Jurkat, Clone E6-1 (cell line): Measurements from ENCODE around the gene TMEM140. TPM values are rescaled to one million over a fixed set of nuclear protein-coding genes. Genes with fewer than 3 reads are reported as not detected.
"Not testable (repeated sequence)": the region's sequence is repeated elsewhere in the genome, so short reads cannot be mapped to it uniquely, and the experiment has no call there.

Source experiments
- DNase-seq: peaks from one replicate; pipeline ENCODE4 v3.0.0-alpha.2; 2011; ENCODE audit warnings: low read depth, low spot score
- H3K4me3 ChIP-seq: 2 replicates; pipeline ENCODE4 v1.5.1; 2011; ENCODE audit warnings: mild to moderate bottlenecking, low read length, control low read depth, moderate library complexity
- polyA plus RNA-seq: library from polyadenylated mRNA; unstranded; fragments of >200 nt; gene quantifications from one replicate; pipeline ENCODE4 v1.2.1, GENCODE V29; 2012; ENCODE audit warnings: missing spikeins; ENCODE audit not compliant: insufficient read length, insufficient read depth

The TMEM140 gene
- 6.0 TPM for polyA plus RNA-seq

DNA sequence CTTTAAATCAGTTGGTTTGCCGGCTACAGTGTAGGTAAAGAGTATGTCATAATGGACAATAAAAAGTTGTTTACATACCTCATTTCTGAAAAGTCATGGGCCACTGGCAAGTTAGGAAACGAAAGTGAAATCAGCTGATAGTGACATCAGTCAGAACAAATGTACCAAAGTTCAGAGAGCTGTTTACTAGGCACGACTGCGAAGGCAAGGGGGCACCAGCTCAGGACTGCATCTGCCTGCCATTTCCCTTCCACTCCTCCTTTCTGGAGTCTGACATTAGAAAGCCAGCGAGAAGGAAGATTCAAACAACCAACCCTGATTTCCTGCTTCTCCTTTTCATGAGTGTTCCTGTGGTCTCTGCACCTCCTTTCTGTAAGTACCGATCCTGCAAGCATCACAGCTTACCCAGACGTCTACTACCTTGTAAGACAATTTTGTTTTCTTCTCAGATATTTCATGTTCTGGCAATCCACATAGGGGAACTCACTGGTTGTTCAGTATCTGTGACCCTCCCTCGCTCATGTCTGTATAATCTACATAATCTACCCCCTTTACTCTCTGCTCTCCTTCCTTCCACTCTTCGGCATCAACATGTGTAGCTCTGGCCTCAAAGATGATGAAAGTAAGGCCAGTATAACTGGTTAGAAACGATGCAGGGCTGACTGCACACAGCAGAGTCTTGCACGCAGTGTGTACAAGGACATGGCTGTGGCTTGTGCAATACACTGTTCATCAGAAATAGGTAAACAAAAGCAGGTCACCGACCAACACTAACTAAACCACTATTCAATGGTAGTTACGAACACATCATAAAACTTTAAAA, at the start of gene TMEM140:
Gene TMEM140, plus strand, starts transcription at position 174 of the 823 bp plus-strand sequence. CDS start 16,370 bp downstream, outside the sequence.
- DNase-seq, result peak; percentile 26

DNA sequence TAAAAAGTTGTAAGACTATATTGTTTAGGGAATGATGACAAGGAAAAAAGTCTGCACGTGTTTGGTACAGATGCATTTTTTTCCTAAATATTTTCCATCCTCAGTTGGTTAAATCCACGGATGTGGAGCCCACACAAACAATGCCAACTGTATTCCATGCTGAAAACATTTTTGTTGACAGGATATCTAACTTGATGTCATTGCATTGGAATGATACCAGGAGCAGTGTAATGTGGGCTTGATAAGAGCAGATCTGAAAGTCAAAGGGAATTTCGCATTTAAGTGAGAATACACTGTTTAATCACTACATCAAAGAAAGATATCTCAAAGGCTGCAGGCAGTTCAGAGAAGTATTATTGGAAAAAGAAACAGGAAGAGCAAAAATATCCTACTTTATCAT, 49.5 kb upstream of the TMEM140 start:
- no peak for DNase-seq
- no peak overlapping the region for H3K4me3 ChIP-seq

More for the DNA sequence above, at the start of gene TMEM140:
- H3K4me3 ChIP-seq, result peak within 1 kb of the TSS; percentile 38

DNA sequence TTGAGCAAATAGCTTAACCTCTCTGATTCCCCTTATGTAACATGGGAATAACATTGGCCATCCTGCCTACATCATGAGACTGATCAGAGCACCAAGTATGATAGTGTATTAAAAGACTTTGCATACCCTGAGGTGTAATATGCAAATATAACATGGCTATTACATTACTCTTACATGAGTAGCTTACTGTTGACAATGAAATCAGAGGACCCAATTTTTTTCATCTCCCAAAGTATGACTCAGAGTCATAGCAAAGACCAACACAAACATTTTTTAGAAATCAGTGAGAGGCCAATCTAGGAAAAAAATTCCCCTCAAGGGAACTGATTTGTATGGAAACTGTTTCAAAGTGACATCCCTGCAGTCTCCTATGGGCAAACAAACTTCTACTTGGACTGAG, 47.0 kb upstream of the TMEM140 start:
- no peak overlapping the region for H3K4me3 ChIP-seq
- no peak for DNase-seq

DNA sequence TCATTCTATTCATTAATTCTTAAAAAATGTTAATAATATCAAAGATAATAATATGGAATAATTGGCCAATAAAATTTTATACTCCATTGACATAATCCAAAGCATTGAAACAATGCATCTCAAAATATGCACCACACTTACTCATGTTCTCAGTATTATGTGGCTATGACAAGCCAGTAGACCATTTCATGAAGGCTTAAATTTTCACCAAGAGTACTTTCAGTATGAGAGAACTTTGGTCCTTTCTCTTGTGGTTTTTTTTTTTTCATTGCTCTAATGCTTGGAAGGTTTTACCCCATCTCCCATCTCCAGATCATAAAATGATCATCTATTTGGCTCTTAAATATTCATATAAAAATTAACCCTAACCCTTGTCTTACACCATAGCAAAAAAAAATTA, 45.5 kb upstream of the TMEM140 start:
- no peak for DNase-seq
- H3K4me3 ChIP-seq, result no peak overlapping the region

DNA sequence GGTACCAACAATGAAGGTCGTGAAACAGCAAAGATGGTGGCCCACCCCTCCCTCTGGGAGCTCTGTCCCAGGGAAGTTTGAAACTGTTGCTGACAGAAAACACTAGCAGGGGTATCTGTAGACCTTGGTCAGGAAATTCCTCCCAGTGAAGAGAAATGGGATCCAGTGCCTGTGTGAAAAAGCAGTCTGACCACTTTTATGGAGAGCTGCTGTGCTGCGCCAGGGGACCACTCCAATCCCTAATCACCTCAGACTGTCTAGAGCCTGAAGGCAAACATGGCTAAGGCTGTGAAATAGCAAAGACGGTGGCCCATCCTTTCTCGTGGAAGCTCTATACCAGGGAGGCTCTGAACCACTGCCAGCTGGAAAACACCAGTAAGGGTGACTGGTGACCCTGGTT, 38.3 kb upstream of the TMEM140 start:
- no peak for DNase-seq
- no peak overlapping the region for H3K4me3 ChIP-seq

DNA sequence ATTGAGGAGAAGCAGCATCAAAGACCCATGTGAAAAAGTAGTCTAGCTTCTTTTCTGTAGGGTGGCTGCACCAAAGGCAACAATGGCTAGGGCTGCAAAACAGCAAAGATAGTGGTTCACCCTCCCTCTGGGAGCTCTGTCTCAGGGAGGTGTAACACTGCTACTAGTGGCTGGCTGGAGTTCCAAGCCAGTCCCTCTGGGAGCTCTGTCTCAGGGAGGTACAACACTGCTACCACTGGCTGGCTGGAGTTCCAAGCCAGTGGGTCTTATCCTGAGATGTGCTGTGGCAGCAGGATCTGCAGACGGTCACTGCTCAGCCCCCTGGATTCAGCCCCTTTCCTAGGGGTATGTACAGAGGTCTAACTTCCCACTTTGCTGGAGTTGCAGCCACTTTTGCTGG, 37.9 kb upstream of the TMEM140 start:
- H3K4me3 ChIP-seq, result no peak overlapping the region
- DNase-seq, result no peak

DNA sequence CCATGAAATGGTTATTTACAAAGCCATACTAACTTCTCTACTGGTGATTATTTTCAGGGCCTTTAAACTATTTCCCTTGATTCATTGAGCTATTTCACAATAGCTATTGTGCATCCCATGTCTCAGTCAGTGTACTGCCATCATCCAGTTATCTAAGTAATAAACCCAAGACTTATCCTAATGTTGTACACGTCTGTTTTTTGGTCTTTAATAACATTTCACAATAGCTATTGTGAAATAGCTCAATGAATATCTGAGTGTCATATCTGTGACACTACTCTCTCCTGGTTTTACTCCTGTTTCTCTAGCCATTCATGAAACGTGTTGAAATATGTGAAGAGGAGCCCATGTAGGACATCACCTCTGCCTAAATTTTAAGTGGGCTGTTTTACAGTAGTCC, 36.5 kb upstream of the TMEM140 start:
- H3K4me3 ChIP-seq, result no peak overlapping the region
- no peak for DNase-seq

DNA sequence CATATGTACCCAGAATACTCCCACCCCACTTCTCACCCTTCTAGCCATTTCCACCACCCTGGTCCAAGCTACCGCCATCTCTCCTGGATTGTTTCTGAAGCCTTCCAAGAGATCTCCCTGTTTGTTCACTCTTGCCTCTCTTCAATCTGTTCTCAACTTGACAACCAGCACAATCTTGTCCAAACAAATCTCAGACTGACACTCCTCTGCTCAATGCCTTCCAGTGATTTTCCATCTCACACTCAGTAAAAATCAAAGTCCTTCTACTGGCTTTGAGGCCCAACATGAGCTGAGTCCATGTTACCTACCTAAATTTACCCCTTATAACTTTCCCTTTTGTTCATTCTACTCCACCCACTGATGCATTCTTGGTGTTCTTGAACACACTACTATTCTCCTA, 33.2 kb upstream of the TMEM140 start:
- DNase-seq, result no peak
- H3K4me3 ChIP-seq, result no peak overlapping the region

DNA sequence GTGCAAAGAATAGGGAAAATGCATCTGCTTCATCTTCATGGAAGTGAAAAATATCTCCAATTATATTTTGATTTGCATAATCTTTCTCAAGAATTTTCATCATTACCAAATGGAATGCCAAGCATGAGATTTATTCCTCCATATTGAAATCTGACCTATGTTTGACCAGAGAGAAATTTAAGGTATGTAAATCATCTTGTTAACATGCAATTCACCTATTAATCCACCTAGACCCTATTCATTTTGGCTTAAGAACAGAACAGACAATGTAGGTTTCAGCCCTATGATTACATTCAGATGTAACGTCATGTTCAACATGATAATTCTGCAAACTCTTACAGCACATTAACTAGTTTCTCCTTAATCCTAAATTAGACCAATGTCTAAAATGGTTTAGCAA, 30.8 kb upstream of the TMEM140 start:
- no peak for DNase-seq
- no peak overlapping the region for H3K4me3 ChIP-seq

DNA sequence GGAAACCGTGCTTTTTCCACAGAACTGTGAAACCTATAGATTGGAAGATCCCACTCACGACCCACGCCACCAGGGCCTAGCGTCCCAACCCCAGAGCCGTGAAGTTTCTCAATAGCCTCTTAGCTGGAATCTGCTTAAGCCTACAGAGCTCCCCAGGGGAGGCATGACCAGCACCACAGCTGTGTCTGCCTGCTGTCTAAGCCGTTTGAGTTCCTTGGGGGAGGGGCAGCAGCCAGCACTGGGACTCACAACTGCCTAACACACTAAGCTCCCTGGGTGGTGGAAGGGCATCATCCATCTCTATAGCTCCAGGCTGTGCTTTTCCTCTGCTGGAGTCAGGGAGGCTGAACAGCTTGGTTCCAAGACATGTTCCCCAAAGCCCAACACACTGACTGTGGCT, 26.0 kb upstream of the TMEM140 start:
- H3K4me3 ChIP-seq, result no peak overlapping the region

DNA sequence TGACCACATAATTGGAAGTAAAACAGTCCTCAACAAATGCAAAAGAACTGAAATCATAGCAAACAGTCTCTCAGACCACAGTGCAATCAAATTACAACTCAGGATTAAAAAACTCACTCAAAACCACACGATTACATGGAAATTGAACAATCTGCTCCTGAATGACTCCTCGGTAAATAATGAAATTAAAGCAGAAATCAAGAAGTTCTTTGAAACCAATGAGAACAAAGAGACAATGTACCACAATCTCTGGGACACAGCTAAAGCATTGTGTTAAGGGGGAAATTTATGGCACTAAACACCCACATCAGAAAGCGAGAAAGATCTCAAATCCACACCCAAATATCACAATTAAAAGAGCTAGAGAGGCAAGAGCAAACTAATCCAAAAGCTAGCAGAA, 23.2 kb upstream of the TMEM140 start:
- H3K4me3 ChIP-seq, result not testable (repeated sequence)

More for the DNA sequence above, 26.0 kb upstream of the TMEM140 start:
- DNase-seq, result no peak

DNA sequence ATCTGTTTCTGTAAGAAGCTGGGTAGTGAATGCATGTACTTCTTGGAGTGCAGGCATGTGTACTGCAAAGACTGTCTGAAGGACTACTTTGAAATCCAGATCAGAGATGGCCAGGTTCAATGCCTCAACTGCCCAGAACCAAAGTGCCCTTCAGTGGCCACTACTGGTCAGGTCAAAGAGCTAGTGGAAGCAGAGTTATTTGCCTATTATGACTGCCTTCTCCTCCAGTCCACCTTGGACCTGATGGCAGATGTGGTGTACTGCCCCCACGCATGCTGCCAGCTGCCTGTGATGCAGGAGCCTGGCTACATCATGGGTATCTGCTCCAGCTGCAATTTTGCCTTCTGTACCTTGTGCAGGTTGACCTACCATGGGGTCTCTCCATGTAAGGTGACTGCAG, 18.9 kb upstream of the TMEM140 start:
- no peak for DNase-seq
- H3K4me3 ChIP-seq, result no peak overlapping the region

More for the DNA sequence above, 23.2 kb upstream of the TMEM140 start:
- DNase-seq, result not testable (repeated sequence)

DNA sequence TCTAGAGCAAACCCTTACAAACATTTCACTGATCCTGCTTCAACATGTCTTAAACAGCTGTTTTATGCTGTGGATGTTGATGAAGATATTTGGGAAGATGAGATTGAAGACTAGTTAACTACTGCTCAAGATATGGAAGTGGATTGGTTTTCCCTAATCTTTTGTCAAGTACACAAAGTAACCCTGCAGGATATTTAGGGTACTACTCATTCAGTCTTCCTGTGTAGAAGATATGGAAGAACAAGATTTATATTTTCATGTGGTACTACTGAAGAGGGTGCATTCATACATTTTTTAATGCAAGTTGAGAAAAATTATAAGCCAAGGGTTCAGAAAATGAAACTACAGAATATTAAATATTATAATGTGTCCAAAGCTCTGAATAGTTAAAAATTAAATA, 18.3 kb upstream of the TMEM140 start:
- no peak for DNase-seq
- H3K4me3 ChIP-seq, result no peak overlapping the region

DNA sequence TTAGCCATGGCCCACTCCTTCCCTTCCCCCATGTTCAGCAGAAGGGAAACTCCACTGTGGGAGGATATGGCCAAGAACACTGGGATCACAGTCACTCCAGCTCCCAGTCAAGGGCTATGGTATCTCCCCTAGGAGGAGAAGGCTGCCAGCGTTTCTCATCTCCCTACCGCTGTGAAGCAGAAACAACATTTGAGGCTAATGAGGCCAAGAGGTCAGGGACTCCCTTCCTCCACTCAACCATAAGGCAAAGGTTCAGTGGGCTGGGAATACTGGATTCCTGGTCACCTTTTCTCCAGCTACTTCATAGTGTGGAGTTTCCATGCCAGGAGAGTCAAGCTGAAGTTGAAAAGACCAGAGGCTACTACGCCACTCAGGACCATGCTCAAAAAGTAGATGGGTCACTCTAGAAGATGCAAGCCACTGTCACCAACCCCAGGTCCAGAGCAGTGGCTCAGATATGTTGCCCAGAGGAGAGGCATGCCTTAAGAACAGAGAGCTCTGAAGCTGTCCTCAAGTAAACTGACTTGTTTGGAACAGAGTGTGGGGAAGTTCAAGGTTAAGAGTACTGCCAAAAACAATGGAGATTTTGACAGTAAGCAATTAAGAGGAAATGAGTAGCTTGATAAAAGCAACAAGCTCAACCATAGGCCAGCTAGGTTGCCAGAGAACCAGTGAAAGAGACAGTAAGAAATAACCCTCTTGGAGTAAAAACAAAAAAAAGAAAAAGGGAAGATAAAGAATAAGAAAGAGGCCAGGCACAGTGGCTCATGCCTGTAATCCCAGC, 3.8 kb upstream of the TMEM140 start:
- DNase-seq, result no peak
- H3K4me3 ChIP-seq, result no peak overlapping the region

DNA sequence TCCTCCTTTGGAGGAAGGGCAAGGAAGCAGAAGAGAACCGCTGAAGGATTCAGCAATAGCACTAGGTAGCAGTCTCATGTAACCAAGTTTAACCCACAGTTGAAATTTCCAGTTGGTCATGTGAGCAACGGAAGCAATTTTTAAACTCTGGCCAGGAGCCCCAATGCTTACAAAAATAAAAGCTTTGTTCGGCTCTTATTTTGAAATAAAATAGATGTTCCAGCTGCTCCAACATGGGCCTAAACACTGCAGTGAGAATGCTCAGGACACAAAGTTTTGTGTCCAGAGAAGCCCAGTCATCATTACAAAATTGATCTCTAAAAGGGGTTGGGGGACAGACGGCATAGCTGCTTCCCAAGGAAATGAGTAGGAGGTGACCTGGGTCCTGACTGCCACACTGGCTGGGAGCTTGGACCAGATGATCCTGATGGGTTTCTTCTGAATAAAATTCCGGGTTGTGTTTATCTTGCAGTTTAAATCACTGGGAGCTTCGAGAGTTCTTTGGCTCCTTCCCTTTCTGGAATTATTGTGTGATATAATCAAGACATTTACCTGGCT, 452 bp upstream of the TMEM140 start:
- no peak for DNase-seq
- peak overlapping the region; percentile 38 for H3K4me3 ChIP-seq

DNA sequence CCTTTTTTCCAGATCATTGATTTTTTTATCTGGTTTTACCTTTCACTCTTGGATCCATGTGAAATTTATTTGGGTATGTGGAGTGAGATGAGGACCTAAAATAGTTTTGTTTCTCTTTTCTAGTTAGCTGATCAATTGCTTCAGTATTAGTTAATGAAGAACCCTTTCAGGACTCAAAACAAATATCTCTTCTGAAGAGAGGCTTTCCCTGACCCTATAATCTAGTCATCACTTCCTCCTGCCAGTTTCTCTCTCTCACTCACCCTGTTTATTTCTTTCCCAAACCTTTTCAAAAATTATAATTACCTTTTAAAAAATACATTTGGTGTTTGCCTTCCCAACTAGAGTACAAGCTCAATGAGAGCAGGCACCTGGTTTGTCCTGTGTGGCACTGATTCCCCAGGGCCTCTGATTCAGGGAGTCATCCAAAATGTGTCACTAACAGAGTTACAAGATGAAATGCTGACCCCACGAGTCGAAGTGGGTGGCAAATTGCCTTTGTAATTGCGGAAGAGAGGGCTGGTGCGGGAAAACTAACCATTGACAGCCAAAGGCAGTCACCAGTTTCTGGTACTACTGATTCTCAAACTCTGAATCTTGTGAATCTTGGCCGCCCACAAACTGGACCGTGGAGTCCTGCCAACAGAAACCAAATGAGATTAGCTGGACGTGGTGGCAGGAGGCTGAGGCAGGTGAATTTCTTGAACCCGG, 2.4 kb downstream of the TMEM140 start:
- DNase-seq, result no peak
- H3K4me3 ChIP-seq, result no peak overlapping the region

DNA sequence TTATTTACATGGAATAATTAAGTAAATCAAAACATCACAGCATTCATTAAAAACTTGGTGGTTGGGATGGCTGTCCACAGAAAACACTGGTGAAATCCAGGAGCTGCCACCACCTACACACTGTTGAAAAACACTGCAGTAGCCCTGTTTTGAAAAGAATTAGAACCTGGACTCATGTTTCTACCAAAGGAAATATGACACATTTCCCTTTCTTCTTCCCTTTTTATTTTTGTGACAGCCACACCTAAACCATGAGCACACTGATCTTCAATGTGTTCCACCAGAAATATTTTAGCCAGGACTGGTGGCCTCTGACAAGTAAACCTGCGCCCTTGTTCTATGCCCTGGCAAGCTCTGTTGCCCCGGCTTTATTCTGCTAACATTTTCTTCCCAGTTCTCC, 3.3 kb downstream of the TMEM140 start:
- no peak overlapping the region for H3K4me3 ChIP-seq
- no peak for DNase-seq

DNA sequence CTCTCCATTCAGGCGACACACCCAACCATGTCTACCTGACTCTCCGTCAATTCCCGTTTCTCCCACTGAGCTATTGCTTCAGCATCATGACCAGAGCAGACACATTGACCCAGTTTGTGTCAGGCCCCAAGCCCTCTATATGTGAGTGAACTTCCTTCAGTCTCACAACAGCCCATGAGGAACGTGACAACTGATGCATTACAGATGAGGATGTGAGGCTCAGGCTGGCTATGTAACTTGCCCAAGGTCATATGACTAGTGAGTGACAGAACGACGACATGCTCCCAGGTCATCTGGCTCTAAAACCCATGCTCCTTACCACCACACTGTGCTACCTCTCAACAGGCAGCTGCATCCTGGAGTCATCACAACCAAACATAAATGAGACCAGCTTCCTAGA, 3.7 kb downstream of the TMEM140 start:
- no peak overlapping the region for H3K4me3 ChIP-seq

DNA sequence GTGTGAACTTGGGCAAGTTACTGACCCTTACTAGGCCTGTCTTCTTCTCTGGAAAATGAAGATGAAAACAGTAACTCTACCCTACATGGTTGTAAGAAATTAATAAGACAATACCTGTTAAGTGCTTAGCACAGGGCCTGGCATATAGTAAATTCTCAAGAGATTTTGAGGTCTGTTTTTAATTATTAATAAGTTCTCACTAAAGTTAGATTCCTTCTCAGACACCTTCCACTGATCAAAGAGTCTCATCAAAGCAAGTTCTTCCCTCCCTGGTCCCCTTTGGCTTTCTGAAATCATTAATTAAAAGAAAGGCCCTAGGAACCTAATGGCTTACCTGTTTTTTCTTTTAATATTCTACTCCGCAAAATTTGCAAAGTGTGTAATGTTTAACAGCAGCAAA, 4.6 kb downstream of the TMEM140 start:
- no peak for DNase-seq
- H3K4me3 ChIP-seq, result no peak overlapping the region

More for the DNA sequence above, 3.7 kb downstream of the TMEM140 start:
- DNase-seq, result no peak
